ENCODE measurements around the gene BCKDHA.

DNA sequence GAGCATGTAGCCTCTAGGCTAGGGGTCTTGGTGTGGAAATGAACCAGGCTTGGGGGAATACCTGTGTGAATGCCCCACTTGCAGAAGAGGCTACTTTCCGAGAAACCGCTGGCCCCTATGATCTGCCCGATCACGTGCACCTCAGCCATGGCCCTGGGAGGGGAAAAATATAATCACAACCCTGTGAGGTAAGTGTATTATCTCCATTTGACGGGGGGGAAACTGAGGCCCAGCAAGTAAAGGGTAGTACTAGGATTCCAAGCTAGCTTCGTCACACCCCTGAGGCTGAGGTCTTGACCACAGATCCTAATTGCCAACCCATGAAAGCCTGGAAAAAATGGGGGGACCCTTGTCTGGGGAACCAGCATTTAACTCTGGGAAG, 34.3 kb upstream of the BCKDHA start:
- TF ChIP-seq CTCF (IDR thresholded peaks at IDR 0.05), result no peak
- no peak for TF ChIP-seq POLR2A (IDR thresholded peaks at IDR 0.05)

All from prostate gland (tissue), 2 donors.